Measurements from ENCODE around the gene CELF4. TPM values are rescaled to one million over a fixed set of nuclear protein-coding genes. Genes with fewer than 3 reads are reported as not detected.

CELF4 gene
- total and polyA plus RNA-seq, 2 donors (not counting 3 experiments of a cell fraction or from before 2014, with no cell fraction given), result not detected

DNA sequence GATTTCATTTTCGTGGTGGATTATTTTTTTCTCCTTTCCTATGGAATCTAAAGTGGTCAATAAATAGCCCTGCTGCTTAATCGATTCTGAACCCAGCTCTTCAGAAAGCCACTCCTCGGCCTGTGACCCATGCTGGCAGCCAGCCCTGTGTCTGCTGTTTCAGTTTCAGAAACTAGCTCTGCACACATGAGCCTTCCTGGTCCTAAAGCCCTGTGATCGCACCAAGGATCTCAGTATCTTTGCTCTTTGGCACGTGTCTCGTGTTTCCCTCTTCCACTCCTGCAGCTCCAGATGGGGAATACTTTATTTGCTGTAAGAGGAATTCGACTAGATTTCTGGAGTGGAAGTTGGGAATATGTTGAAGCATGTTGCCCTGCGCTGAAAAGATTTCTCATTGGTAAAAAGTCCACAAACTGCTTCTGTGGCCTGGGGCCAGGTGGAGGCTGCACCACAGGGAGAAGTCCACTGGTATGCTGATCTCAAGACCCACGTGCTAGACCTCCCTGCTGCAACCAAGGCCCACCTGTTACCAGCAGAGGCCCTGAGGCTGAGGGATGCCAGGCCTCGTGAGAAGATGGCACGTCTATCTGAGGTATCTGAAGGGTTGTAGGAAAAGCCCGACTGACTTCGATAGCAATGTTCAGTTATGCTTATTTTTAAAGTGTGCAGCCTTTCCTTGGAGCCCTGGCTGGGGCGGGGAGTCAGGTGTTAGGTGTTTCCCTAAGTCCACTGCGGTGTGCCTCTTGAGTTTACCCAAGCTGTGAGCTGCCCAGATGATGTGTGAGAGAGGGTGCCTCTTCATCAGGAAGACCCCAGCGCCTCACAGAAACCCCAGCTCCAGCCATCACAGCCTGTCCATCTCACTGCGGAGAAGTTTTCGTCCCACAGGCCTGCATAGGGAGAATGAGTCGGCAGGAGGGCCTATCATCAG, 33.6 kb upstream of the CELF4 start:
- Histone ChIP-seq H3K36me3 (ENCODE audit: control insufficient read depth in 2 of 2, extremely low read depth in 1 of 2, insufficient read depth in 2 of 2, low read length in 2 of 2) (no peaks in the 10 kb centered on the region), H3K27ac (ENCODE audit: insufficient read depth, low read depth, low read length) (no peak overlapping the region), H2AFZ (ENCODE audit: low read depth, low read length) (no peak overlapping the region), H3K9me3 (replicated peaks; ENCODE audit: control insufficient read depth, insufficient read depth, low read length) (peaks cover 3% of the 10 kb centered on the region), H3K4me1 (ENCODE audit: control insufficient read depth, extremely low read depth, insufficient read depth, low read length) (no peaks in the 10 kb centered on the region), H3K27me3 (ENCODE audit: control insufficient read depth in 2 of 2, insufficient read depth in 2 of 2, low read length in 2 of 2) (no peaks in the 10 kb centered on the region), H3K79me2 (ENCODE audit: control insufficient read depth, insufficient read depth, low read length) (no peaks in the 10 kb centered on the region), H3K9me1 (replicated peaks; ENCODE audit: control insufficient read depth, extremely low read depth, insufficient read depth, low read length) (no peaks in the 10 kb centered on the region), H3K9ac (replicated peaks; ENCODE audit: extremely low read depth, insufficient read depth, low read length) (no peak overlapping the region), H3K4me3 (replicated peaks in 1 of 3; ENCODE audit: insufficient read depth in 1 of 3, low read depth in 1 of 3, low read length in 3 of 3) (no peak overlapping the region), H4K20me1 (replicated peaks; ENCODE audit: control insufficient read depth, extremely low read depth, insufficient read depth, low read length) (no peaks in the 10 kb centered on the region), H3K4me2 (ENCODE audit: insufficient read depth, low read length) (no peak overlapping the region)
- no peak for TF ChIP-seq FOS (IDR thresholded peaks at IDR 0.05; ENCODE audit: borderline replicate concordance, insufficient read depth, low read length)
- TF ChIP-seq, protein P1, sequence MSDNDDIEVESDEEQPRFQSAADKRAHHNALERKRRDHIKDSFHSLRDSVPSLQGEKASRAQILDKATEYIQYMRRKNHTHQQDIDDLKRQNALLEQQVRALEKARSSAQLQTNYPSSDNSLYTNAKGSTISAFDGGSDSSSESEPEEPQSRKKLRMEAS (IDR thresholded peaks at IDR 0.05; ENCODE audit: insufficient read depth, insufficient read length), result no peak
- TF ChIP-seq POLR2AphosphoS5 (IDR thresholded peaks at IDR 0.05; ENCODE audit: insufficient read depth, low read depth, low read length), result no peak
- no peak for TF ChIP-seq GATA2 (IDR thresholded peaks at IDR 0.05; ENCODE audit: insufficient read depth, insufficient read length, low read depth, low read length)
- TF ChIP-seq, protein P2, sequence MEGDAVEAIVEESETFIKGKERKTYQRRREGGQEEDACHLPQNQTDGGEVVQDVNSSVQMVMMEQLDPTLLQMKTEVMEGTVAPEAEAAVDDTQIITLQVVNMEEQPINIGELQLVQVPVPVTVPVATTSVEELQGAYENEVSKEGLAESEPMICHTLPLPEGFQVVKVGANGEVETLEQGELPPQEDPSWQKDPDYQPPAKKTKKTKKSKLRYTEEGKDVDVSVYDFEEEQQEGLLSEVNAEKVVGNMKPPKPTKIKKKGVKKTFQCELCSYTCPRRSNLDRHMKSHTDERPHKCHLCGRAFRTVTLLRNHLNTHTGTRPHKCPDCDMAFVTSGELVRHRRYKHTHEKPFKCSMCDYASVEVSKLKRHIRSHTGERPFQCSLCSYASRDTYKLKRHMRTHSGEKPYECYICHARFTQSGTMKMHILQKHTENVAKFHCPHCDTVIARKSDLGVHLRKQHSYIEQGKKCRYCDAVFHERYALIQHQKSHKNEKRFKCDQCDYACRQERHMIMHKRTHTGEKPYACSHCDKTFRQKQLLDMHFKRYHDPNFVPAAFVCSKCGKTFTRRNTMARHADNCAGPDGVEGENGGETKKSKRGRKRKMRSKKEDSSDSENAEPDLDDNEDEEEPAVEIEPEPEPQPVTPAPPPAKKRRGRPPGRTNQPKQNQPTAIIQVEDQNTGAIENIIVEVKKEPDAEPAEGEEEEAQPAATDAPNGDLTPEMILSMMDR (IDR thresholded peaks at IDR 0.05; ENCODE audit: extremely low read depth in 1 of 2, insufficient read depth in 1 of 2, low read depth in 1 of 2, low read length in 2 of 2), result no peak
- TF ChIP-seq JUN (IDR thresholded peaks at IDR 0.05; ENCODE audit: borderline replicate concordance, insufficient read depth, insufficient read length, low read depth), result no peak
- TF ChIP-seq POLR2A (IDR thresholded peaks at IDR 0.05; ENCODE audit: low read depth, low read length), result no peak
- no peak for TF ChIP-seq MYC (IDR thresholded peaks at IDR 0.05; ENCODE audit: low read depth, low read length)
- no peak for TF ChIP-seq EZH2 (IDR thresholded peaks at IDR 0.05; ENCODE audit: borderline replicate concordance, low read depth, low read length, severe bottlenecking)
- CTCF ChIA-PET, result no interaction called here
- dilution Hi-C loops (cut with MboI; ENCODE audit: extremely low pct_ligation_motif_present, low sequenced_read_pairs), result no loop called here
- FAIRE-seq, result no peak
- no TSS peak for BruUV-seq (replicated peaks)
- intact Hi-C loops (cut with micrococcal nuclease), result no loop called here
- DNase-seq (ENCODE audit: low read depth, low spot score), result no peak
- POLR2A ChIA-PET, result no interaction called here
